ENCODE measurements around the gene ERCC6L2. TPM values are rescaled to one million over a fixed set of nuclear protein-coding genes. Genes with fewer than 3 reads are reported as not detected.

The ERCC6L2 gene
- total and polyA plus RNA-seq, 2 of the 4 experiments (the other 2 are of a cell fraction) = 13.0 to 67.6 TPM

DNA sequence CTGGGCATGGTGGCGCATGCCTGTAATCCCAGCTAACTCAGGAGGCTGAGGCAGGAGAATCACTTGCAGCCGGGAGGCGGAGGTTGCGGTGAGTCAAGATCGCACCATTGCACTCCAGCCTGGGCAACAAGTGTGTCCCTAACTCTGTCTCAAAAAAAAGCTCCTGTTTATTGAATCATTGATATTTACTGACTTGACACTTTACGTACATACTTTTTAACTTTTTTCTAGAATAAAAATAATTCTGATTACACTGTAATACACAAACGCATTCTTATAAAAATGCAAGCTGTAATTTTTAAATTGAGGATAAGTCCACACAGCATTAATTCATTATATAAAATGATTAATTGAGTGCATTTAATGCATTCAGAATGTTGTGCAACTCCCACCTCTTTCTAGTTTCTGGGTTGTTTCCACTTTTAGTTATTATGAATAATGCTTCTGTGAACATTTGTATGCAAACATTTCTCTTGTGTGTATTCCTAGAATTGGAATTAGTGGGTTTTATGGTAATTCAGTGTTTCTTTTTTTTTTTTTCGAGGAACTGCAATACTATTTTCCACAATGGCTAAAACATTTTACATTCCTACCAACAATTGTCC, 15.7 kb downstream of the ERCC6L2 start:
- ATAC-seq (ENCODE audit: low read depth) (no peak), DNase-seq (no peak)
- in situ Hi-C loops (cut with MboI; ENCODE audit: low sequenced_read_pairs) = no loop called here
- Histone ChIP-seq H3K9ac (ENCODE audit: low read depth, low read length) (no peak overlapping the region), H2BK120ac (ENCODE audit: low read depth, low read length) (no peak overlapping the region), H3K9me3 (ENCODE audit: control insufficient read depth, insufficient read depth, low read length) (no peaks in the 10 kb centered on the region), H2AK9ac (replicated peaks; ENCODE audit: low read depth, low read length, poor library complexity) (no peak overlapping the region), H2BK5ac (ENCODE audit: low read depth, low read length, poor library complexity, severe bottlenecking) (no peak overlapping the region), H3K4me2 (ENCODE audit: low read depth, low read length) (no peak overlapping the region), H2BK20ac (ENCODE audit: low read depth, low read length) (no peak overlapping the region), H3K27me3 (ENCODE audit: control insufficient read depth, insufficient read depth, low read length) (no peaks in the 10 kb centered on the region), H3K9me1 (ENCODE audit: insufficient read depth, low read length) (0 out of 2 replicates have a peak, but pooled peaks cover 6% of the 10 kb centered on the region), H3K18ac (ENCODE audit: low read depth, low read length) (no peak overlapping the region), H3K23ac (ENCODE audit: low read depth, low read length) (no peak overlapping the region), H3K4me3 (ENCODE audit: insufficient read depth, low read depth, low read length) (no peak overlapping the region), H3K79me1 (ENCODE audit: low read depth in 1 of 2, low read length in 2 of 2) (peaks cover 10 to 33% of the 10 kb centered on the region in 2 experiments; a peak in 3 of 4 replicates), H4K5ac (ENCODE audit: low read depth, low read length) (no peak overlapping the region), H4K8ac (ENCODE audit: low read depth in 2 of 2, low read length in 2 of 2) (no peak overlapping the region), H3K56ac (ENCODE audit: extremely low read depth, insufficient read depth, low read length) (no peak overlapping the region), H3K27ac (ENCODE audit: insufficient read depth, low read length) (no peak overlapping the region), H2AK5ac (ENCODE audit: low read depth, low read length) (no peak overlapping the region), H2AFZ (replicated peaks; ENCODE audit: low read length, poor library complexity) (no peak overlapping the region), H3K4me1 (ENCODE audit: control insufficient read depth, insufficient read depth, low read length) (no peaks in the 10 kb centered on the region), H3K4ac (ENCODE audit: low read depth, low read length) (no peak overlapping the region), H3K14ac (replicated peaks; ENCODE audit: low read depth, low read length) (no peak overlapping the region), H2BK15ac (ENCODE audit: low read depth, low read length) (no peak overlapping the region), H3K36me3 (ENCODE audit: control insufficient read depth, insufficient read depth, low read length) (peaks cover 6% of the 10 kb centered on the region), H4K20me1 (ENCODE audit: insufficient read depth, low read length) (peaks cover 10% of the 10 kb centered on the region), H4K91ac (ENCODE audit: insufficient read depth, low read depth, low read length) (no peak overlapping the region)
- no TSS peak for BruUV-seq (replicated peaks)
- dilution Hi-C loops (cut with HindIII; ENCODE audit: low sequenced_read_pairs, unreplicated experiment) = no loop called here
- WGBS, 2 experiments (ENCODE audit: extremely low coverage in 2 of 2, insufficient read length in 1 of 2) = 80% methylated on average over 1 of the region's 8 CpGs; no CpG with 5 or more reads in 1 of the 2 experiments
- TF ChIP-seq CEBPB (IDR thresholded peaks at IDR 0.05; ENCODE audit: low read depth, low read length) = 0 out of 2 replicates have a peak, but pooled peaks have one; percentile 4
- TF ChIP-seq, protein P1, sequence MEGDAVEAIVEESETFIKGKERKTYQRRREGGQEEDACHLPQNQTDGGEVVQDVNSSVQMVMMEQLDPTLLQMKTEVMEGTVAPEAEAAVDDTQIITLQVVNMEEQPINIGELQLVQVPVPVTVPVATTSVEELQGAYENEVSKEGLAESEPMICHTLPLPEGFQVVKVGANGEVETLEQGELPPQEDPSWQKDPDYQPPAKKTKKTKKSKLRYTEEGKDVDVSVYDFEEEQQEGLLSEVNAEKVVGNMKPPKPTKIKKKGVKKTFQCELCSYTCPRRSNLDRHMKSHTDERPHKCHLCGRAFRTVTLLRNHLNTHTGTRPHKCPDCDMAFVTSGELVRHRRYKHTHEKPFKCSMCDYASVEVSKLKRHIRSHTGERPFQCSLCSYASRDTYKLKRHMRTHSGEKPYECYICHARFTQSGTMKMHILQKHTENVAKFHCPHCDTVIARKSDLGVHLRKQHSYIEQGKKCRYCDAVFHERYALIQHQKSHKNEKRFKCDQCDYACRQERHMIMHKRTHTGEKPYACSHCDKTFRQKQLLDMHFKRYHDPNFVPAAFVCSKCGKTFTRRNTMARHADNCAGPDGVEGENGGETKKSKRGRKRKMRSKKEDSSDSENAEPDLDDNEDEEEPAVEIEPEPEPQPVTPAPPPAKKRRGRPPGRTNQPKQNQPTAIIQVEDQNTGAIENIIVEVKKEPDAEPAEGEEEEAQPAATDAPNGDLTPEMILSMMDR (conservative IDR thresholded peaks at IDR 0.05; ENCODE audit: low read depth, low read length) = no peak
- TF ChIP-seq, protein P2, sequence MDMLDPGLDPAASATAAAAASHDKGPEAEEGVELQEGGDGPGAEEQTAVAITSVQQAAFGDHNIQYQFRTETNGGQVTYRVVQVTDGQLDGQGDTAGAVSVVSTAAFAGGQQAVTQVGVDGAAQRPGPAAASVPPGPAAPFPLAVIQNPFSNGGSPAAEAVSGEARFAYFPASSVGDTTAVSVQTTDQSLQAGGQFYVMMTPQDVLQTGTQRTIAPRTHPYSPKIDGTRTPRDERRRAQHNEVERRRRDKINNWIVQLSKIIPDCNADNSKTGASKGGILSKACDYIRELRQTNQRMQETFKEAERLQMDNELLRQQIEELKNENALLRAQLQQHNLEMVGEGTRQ (IDR thresholded peaks at IDR 0.05; ENCODE audit: low read depth, low read length) = no peak
- CTCF ChIA-PET = interaction anchor here (0.6 kb wide), 1 partner anchor 105 kb away, joined by 3 read pairs; no protein-coding TSS in a partner anchor
- intact Hi-C loops (cut with micrococcal nuclease) = no loop called here
- POLR2A ChIA-PET (ENCODE audit: unreplicated experiment) = no interaction called here
